Subcutaneous adipose tissue (tissue), 4 donors: Measurements from ENCODE around the gene GABBR2. TPM values are rescaled to one million over a fixed set of nuclear protein-coding genes. Genes with fewer than 3 reads are reported as not detected.

Experiments used
- total RNA-seq, 4 donors: library from RNA; depleted of rRNA; stranded (reverse); fragments of >200 nt; gene quantifications; one replicate each; pipeline ENCODE4 v1.1.0, GENCODE V29; 2016
- TF ChIP-seq, protein P1 (sequence below): fragments of 450-650 bp; IDR thresholded peaks from one replicate; pipeline ENCODE4 v1.5.1; 2016; ENCODE audit warnings: low read depth, mild to moderate bottlenecking, control low read depth, antibody characterized with exemption, moderate library complexity

The GABBR2 gene
- total RNA-seq, 4 donors from 2014 or later = not detected

DNA sequence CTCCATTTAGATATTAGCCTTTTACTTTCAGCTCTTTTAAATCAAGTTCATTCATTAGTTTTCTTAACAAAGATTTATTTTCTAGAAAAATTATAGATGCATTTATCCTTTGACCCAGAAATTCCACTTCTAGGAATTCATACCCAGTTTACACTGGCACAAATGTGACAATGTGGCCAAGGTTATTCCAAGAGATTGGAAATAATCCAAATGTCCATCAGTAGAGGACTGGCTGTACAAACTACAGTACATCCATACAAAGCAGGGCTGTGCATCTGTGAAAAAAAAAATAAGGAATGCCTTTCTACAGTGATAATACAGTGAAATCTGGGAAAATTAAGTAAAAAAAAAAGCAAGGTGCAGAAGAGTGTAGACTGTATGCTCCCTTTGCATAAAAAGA is 149.2 kb downstream of the GABBR2 start:
- TF ChIP-seq, protein P1, sequence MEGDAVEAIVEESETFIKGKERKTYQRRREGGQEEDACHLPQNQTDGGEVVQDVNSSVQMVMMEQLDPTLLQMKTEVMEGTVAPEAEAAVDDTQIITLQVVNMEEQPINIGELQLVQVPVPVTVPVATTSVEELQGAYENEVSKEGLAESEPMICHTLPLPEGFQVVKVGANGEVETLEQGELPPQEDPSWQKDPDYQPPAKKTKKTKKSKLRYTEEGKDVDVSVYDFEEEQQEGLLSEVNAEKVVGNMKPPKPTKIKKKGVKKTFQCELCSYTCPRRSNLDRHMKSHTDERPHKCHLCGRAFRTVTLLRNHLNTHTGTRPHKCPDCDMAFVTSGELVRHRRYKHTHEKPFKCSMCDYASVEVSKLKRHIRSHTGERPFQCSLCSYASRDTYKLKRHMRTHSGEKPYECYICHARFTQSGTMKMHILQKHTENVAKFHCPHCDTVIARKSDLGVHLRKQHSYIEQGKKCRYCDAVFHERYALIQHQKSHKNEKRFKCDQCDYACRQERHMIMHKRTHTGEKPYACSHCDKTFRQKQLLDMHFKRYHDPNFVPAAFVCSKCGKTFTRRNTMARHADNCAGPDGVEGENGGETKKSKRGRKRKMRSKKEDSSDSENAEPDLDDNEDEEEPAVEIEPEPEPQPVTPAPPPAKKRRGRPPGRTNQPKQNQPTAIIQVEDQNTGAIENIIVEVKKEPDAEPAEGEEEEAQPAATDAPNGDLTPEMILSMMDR = no peak

DNA sequence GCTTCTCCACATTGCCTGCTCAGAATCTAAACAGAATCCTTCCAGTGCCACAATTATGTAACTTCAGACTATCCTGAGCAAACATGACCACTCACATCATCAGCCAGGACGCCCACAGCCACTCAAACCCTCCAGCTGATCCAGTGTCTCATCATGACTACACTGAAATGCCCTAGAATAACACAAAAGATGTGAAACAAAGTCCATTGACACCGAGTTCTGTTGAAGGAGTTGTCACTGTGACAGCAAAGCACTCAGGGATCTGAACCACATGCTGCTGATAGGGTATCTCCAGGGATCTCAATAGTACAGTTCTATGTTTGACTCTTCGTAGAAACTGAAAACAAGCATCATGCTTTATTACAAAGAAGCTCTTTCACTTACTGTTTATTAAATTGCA is 150.2 kb downstream of the GABBR2 start:
- TF ChIP-seq, protein P1 = no peak

DNA sequence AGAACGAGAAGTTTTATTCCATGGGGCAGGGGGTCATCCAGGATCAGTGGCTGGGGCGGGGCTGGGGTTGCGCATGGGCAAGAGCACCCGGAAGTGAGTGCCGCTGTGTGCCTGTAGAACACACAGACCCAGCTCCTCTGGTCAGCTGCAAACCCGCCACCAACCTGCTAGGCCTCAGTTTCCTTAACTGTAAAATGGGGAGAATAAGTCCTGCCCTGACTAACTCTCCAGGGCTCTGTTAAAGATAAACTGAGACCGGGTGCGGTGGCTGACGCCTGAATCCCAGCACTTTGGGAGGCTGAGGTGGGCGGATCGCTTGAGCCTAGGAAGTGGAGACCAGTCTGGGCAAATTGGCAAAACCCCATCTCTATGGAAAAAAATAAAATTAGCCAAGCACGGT is 152.2 kb downstream of the GABBR2 start:
- TF ChIP-seq, protein P1 = no peak

DNA sequence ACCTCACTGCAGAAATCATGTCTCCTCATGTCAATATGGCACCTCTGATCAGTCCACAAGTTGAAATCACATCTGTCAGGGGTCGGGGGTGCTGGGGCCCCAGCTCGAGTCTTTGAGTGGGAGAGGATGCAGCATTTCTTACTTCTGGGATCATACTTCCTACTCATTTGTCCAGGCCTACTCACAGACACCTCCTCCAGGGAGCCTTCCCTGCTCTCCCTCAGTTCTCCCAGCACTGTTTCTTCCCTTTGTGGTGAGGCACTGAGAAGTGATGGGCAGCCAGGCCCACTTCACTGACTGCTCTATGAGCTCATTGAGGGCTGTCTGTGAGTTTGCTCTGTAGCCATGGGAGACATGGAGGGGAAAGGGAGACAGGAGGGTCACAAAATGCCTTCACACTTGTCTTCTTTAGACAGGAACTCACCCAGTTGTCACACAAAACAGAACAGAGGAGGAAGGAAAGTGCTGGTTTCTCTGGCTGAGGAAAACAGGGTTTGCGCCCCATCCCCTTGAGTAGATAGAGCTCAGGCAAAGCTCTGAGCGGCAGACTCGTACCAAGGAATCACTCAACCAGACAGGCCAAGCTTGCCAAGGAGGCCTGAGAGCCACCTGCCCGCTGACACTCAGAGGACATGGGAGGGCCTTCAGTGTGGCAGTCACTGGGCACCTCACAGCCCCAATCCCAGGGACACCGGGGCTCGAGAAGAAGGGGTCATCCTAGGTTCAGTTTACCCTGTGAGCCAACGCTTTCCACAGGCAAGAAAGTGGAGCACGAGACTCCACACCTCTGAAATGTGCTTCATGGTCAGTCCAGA is 152.9 kb downstream of the GABBR2 start:
- TF ChIP-seq, protein P1 = no peak

DNA sequence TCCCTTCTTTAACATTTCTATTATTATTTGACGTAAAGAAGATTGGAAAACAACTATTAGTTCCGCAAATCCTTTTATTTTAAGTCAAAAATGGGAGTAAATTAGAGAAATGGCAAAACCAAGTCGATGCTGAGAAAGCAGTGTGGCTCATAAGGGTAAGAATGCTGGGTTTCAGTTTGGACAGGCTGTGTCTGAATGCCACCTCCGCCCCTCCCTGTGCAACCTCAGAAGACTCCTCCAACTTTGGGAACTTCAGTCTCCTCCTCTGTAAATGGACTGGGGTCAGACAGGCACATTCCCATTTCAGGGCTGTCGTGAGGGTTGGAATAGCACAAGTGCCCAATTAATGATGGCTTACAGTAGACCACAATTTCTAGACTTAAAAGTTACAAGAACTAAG is 154.0 kb downstream of the GABBR2 start:
- TF ChIP-seq, protein P1 = no peak

DNA sequence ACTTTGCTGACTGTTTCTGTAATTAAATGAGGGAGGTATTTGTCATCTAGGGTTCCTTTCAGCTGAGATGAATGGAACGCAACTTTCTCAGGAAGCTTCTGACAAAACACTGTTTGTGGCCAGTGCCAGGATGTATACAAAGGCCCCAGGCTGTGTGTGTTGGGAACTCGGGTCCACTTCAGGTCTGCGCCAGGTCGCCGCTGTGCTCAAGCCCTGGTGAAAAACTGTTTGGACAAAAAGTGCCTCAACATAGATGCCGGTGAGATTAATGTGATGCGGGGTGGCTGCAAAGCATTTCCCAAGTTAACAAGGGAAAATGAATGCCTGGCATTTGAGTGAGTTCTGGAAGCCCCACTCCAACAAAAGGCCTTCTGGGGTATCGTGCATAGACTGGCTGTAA is 156.4 kb downstream of the GABBR2 start:
- TF ChIP-seq, protein P1 = no peak

DNA sequence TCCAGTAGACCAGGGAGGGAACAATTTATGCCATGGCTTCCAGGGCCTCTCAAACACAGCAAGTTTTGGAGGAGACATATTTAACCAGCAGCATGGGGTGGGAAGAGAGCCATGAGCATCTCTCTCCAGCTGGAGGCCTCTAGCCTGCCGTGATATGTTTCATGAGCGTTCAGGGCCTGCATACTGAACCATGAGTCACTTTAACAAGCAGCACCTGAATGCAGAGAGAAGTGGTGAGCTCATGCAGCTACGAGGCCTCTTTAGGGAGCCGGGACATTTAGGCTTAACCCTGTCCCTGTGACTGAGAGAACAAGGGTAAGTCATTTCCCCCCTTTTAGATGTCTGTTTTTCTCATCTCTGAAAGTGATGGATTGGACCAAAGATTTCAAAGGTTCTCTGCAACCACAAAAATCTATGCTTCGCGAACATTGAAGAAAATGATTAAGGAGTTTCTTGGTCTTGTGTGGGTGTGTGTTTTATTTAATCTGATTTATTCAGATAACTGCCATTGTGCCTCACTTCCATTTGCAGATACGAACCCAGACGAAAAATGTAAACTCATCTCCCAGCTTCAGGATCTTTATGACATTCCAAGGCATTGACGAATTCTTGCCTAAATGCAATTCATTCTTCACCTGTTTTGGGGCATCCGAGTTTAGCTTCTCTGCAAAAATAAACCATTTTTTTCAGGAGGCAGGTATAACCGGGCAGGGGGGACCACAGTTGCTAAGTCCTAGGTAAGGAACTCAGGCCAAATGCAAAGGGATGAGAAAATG is 157.0 kb downstream of the GABBR2 start:
- TF ChIP-seq, protein P1 = no peak
